GM18867 (cell line): ENCODE data around the gene SFTPB.
"Not testable (repeated sequence)": the region's sequence is repeated elsewhere in the genome, so short reads cannot be mapped to it uniquely, and the experiment has no call there.

Experiments used
- ATAC-seq: cut with Tn5 transposase; IDR thresholded peaks from one replicate; pipeline ENCODE4 v1.9.1; 2021; ENCODE audit warnings: mild to moderate bottlenecking, moderate library complexity; ENCODE audit not compliant: unreplicated experiment

The SFTPB gene

DNA sequence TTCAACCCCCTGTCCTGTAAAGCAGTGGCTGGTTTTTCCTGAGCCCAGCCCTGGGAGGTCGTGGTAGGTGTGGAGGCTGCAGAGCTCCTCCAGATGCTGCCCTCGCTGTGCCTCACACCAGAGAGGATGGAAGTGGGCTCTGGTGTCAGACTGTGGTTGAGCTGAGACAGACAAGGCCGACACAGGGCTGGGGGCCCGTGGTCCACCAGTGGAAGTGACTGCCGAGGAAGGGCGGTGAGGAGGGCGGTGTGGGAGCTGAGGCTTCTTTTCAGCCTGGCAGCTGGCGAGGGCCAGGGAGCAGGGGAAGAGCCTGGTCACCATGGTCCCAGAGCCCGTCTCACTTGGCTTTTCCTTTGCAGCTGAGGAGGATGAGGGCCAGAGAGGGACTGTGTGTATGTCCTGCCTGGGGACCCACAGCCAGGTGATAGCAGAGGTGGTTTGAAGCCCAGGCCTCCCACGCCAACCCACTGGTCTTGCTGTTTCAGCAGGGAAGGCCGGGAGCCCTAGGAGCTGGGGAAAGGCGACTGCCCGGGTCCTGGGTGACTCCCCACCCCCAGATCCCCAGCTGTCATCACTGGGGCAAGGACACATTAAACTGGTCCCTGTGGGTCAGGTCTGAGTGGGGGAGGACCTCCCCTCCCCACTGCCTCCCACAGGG lies 8.5 kb downstream of the SFTPB start:
- no peak for ATAC-seq

DNA sequence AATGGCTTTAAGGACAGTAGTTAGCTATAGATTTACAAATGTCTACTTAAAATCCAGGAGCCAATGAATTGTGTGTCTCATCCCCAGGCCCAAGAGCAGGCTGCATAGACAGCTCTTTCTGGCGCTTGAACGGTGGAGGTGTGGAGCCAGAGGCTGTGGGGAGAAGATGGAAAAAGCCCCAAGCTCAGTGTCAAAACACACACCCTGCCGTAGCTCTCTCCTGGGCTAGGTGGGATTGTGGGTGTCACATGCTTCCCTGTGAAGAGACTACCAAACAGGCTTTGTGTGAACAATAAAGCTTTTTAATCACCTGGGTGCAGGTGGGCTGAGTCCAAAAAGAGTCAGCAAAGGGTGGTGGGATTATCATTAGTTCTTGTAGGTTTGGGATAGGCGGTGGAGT lies 10.6 kb downstream of the SFTPB start:
- not testable (repeated sequence) for ATAC-seq

GRCh38 chr2:85656468-85656867 lies 11.5 kb downstream of the SFTPB start:
- no peak for ATAC-seq

DNA sequence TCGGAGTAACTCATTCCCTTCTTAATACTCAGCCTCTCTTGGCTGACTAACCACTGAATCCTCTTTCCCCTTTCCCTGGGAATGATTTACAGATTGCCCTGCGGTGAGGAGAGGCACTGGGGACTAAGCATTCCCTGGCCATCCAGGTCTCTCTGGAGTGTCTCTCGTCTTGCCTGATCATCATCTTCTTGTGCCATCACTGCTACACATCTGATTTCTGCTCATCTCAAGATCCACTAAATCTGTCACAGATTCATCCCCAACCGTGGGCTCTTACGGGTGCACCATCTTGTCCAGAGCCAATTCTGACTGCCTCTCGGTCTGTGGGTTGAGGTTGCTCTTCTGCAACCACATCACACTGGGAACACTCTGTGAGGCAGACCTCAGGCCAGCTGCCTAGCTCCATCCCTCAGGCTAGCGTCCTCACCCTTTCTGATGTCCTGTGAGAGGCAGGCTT lies 12.0 kb downstream of the SFTPB start:
- no peak for ATAC-seq

DNA sequence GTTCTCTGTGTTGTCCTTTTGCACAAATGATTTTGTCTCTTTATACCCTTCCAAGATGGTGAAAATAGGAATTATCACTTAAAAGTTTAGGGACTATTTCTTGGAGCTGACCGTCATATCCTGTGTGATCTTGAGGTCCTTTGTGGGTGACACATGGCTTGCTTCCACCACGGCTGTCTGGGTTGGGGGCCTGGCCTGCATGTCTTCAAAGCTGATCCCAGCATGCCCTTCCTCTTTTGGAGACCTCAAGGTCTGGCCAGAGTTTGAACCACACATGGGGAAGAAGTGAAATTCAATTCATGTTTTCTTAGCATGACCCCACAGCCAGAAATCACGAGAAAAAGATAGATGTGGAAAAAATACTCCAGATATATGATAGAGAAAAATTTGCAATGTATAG lies 14.0 kb downstream of the SFTPB start:
- no peak for ATAC-seq

GRCh38 chr2:85652056-85652455 lies 15.9 kb downstream of the SFTPB start:
- ATAC-seq, result no peak

DNA sequence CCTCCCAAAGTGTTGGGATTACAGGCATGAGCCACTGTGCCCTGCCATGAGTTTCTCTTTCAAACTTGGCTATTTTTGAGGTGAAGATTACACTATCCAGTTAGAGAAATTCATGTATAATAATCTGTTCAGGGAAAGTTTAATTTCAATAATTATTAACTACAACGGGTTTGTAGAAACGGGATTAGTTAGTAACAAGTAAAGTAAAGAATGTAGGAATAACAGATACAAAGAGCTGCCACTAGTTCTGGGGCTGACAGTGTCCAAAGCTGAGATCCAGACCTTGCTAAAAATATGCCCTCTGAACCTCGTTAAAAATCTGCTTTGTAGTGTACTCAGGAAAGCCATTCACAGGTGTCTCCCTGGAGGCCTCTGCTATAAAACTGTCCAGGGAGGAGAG lies 16.9 kb downstream of the SFTPB start:
- no peak for ATAC-seq

GRCh38 chr2:85650456-85650855 lies 17.5 kb downstream of the SFTPB start:
- no peak for ATAC-seq

DNA sequence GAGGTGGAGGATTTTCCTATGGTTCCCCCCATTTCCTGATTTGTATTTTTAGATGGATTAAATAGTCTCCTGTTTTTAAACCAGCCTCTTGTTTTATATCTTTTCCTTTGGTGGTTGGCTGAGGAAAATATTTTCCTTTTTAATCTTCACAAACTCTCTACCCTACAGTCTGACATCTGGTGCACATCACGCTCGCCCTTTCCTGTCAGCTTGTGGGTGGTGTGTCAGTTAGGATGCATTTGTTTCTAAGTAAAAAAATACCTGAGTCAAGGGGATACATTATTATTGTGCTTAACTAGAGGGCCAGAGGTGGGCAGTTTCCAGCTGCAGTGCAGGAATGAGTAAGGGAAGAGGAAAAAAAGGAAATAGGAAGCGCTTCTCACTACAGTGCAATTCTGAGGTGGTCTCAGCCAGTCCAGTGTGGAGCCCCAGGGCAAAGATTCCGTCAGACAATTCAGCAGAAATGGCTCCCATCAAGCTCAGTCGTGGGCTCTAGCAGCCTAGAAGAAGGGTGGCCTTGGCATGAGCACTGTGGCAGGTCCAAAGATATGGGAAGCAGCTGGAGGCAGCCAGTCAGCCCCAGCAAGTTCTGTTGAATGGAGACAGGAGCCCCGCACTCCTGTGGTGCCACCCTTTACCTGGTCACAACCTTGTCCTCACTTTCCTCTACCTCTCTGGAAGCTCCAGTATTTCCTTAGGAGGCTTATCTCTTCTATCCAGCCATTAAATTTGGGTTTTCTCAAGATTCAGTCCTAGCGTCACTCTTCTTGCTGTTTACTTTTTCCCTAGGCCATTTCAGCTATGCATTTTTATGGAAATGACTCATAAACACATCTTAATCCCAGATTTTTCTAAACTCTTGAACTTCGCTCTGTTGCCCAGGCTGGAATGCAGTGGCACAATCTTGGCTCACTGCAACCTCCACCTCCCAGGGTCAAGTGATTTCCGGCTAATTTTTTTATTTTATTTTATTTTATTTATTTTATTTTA lies 18.5 kb downstream of the SFTPB start:
- no peak for ATAC-seq

GRCh38 chr2:85648619-85649018 lies 19.4 kb downstream of the SFTPB start:
- ATAC-seq, result no peak

GRCh38 chr2:85647823-85648526 lies 20.0 kb downstream of the SFTPB start:
- peak; percentile 71 for ATAC-seq

- no peak for ATAC-seq
Observed at GRCh38 chr2:85646166-85646565, 21.8 kb downstream of the SFTPB start.

GRCh38 chr2:85644909-85645308 lies 23.1 kb downstream of the SFTPB start:
- ATAC-seq, result no peak

GRCh38 chr2:85642725-85643124 lies 25.3 kb downstream of the SFTPB start:
- ATAC-seq, result peak; percentile 93

- ATAC-seq, result no peak
Observed at GRCh38 chr2:85635636-85636035, 32.4 kb downstream of the SFTPB start.

DNA sequence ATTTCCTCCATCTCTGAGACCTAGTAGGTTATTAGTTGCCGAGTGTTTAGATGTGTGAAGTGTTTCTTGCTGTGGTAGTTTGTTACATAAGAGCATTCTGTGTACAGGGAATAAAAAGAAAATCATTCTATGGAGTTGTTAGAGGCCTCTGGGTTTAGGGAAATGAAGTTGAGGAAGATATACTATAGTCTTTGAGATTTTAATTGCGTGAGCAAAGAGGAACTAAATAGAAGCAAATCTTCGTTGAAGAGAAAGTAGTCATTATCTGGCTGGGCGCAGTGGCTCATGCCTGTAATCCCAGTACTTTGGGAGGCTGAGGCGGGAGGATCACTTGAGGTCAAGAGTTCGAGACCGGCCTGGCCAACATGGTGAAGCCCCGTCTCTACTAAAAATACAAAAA lies 33.0 kb downstream of the SFTPB start:
- ATAC-seq, result no peak

DNA sequence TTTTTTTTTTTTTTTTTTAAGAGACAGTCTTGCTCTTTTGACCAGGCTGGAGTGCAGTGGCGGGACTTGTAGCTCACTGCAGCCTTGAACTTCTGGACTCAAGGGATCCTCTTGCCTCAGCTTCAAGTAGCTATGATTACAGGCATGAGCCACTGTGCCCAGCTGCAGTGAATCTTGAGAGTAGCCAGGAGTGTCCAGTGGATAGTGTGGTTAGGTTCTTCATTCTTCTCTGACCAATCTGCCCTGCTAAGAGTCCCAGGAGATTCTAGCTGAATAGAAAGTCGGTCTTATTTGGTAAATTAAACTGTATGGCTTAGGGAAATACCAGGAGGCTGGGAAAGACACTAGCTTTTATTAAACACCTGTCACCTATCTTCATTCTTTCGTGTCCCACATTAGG lies 36.7 kb downstream of the SFTPB start:
- no peak for ATAC-seq

- no peak for ATAC-seq
Observed at GRCh38 chr2:85628658-85629057, 39.3 kb downstream of the SFTPB start.

DNA sequence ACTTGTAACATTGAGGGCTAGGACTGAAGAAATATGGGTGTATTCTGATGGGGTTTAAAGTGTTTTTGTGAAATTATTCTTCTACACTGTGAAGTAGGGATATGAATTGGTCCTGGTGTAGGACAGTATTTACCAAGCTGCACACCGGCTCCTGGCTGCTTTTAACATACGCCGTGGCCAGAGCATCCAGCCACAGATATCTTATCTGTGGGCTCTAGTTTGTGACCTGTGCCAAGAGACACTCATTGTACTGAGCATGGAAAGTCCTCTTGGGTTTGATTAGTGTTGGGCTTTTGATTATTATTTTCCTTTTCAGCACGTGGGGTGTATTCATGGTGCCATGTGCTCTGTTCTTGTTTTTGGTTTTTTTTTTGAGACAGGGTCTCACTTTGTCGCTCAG lies 44.0 kb downstream of the SFTPB start:
- no peak for ATAC-seq

DNA sequence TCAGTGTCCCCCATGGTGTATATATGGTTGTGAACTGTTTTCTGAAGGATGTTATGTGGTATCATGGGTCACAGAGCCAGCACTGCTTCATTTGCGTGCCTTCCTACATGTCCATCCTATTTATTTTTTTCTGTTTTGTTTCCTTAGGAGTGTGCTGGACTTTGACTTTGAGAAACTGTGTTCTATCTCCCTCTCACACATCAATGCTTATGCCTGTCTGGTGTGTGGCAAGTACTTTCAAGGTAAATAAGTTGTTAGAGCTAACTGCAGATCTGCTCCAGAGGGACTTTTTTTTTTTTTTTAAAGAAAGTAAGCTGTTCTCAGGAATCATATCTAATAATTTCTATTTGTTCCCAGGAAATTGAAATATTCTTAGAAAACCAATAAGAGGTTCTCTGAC lies 46.7 kb downstream of the SFTPB start:
- ATAC-seq, result no peak

- no peak for ATAC-seq
Observed at GRCh38 chr2:85619617-85620016, 48.4 kb downstream of the SFTPB start.
